A549 (cell line): ENCODE measurements around the gene COG3.

Experiments used
- BHLHE40 ChIP-seq: IDR thresholded peaks from 2 replicates; pipeline ENCODE4 v1.6.1; 2012; ENCODE audit warnings: low read depth, low read length, inconsistent platforms
- CHD4 ChIP-seq: fragments of 200-600 bp; sonication (generic); IDR thresholded peaks from 2 replicates; pipeline ENCODE4 v1.6.1; 2016; ENCODE audit warnings: antibody characterized with exemption, mild to moderate bottlenecking, borderline replicate concordance
- ESRRA ChIP-seq: fragments of 150-350 bp; IDR thresholded peaks from 2 replicates; pipeline ENCODE4 v1.6.1; 2014; ENCODE audit warnings: mild to moderate bottlenecking, low read length, borderline replicate concordance
- NR3C1 ChIP-seq: fragments of >200 bp; sonication (Bioruptor Twin); formaldehyde crosslinking; IDR thresholded peaks from 3 replicates; pipeline ENCODE4 v1.6.1; 2017
- POLR2AphosphoS2 ChIP-seq: conservative IDR thresholded peaks from 2 replicates; pipeline ENCODE4 v1.6.1; 2012; ENCODE audit warnings: low read length, improper control_type of control experiment, inconsistent platforms
- RAD21 ChIP-seq, 2 experiments: fragments of >200 bp in 1 of 2; sonication (Bioruptor Twin) in 1 of 2; formaldehyde crosslinking in 1 of 2; IDR thresholded peaks in 1 of 2; conservative IDR thresholded peaks in 1 of 2; 2 replicates in 1 of 2; 3 replicates in 1 of 2; pipeline ENCODE4 v1.6.1; 2012 to 2018; ENCODE audit warnings: inconsistent platforms in 1 of 2
- SMC3 ChIP-seq: fragments of >200 bp; sonication (Bioruptor Twin); formaldehyde crosslinking; IDR thresholded peaks from 3 replicates; pipeline ENCODE4 v1.6.1; 2018; ENCODE audit warnings: inconsistent platforms
- SREBF2 ChIP-seq: fragments of 450-650 bp; IDR thresholded peaks from 2 replicates; pipeline ENCODE4 v1.6.1; 2014; ENCODE audit warnings: mild to moderate bottlenecking, moderate library complexity
- ZSCAN20 ChIP-seq: fragments of 250-450 bp; sonication (Bioruptor Pico); IDR thresholded peaks from 2 replicates; pipeline ENCODE4 v1.8.0; 2022; ENCODE audit warnings: mild to moderate bottlenecking, moderate library complexity
- TF ChIP-seq, protein P1 (sequence below): fragments of >200 bp; sonication (Bioruptor Twin); formaldehyde crosslinking; IDR thresholded peaks from 3 replicates; pipeline ENCODE4 v1.5.1; 2016
- TF ChIP-seq, protein P2 (sequence below): fragments of 150-350 bp; IDR thresholded peaks from 2 replicates; pipeline ENCODE4 v1.6.1; 2014; ENCODE audit warnings: low read depth, mild to moderate bottlenecking, low read length
- TF ChIP-seq, protein P3 (sequence below): fragments of 450-650 bp; IDR thresholded peaks from 2 replicates; pipeline ENCODE4 v1.6.1; 2014; ENCODE audit warnings: antibody characterized with exemption

- TF ChIP-seq, protein P1, sequence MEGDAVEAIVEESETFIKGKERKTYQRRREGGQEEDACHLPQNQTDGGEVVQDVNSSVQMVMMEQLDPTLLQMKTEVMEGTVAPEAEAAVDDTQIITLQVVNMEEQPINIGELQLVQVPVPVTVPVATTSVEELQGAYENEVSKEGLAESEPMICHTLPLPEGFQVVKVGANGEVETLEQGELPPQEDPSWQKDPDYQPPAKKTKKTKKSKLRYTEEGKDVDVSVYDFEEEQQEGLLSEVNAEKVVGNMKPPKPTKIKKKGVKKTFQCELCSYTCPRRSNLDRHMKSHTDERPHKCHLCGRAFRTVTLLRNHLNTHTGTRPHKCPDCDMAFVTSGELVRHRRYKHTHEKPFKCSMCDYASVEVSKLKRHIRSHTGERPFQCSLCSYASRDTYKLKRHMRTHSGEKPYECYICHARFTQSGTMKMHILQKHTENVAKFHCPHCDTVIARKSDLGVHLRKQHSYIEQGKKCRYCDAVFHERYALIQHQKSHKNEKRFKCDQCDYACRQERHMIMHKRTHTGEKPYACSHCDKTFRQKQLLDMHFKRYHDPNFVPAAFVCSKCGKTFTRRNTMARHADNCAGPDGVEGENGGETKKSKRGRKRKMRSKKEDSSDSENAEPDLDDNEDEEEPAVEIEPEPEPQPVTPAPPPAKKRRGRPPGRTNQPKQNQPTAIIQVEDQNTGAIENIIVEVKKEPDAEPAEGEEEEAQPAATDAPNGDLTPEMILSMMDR: no peak
- TF ChIP-seq POLR2AphosphoS2 (no peak), ESRRA (no peak), NR3C1 (no peak), RAD21 (conservative IDR thresholded peaks at IDR 0.05 in 1 of 2, IDR thresholded peaks at IDR 0.05 in 1 of 2) (no peak), ZSCAN20 (CRISPR knock-in tag) (no peak), BHLHE40 (no peak), CHD4 (no peak), SREBF2 (no peak), SMC3 (no peak)
- TF ChIP-seq, protein P2, sequence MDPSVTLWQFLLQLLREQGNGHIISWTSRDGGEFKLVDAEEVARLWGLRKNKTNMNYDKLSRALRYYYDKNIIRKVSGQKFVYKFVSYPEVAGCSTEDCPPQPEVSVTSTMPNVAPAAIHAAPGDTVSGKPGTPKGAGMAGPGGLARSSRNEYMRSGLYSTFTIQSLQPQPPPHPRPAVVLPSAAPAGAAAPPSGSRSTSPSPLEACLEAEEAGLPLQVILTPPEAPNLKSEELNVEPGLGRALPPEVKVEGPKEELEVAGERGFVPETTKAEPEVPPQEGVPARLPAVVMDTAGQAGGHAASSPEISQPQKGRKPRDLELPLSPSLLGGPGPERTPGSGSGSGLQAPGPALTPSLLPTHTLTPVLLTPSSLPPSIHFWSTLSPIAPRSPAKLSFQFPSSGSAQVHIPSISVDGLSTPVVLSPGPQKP: no peak
- TF ChIP-seq, protein P3, sequence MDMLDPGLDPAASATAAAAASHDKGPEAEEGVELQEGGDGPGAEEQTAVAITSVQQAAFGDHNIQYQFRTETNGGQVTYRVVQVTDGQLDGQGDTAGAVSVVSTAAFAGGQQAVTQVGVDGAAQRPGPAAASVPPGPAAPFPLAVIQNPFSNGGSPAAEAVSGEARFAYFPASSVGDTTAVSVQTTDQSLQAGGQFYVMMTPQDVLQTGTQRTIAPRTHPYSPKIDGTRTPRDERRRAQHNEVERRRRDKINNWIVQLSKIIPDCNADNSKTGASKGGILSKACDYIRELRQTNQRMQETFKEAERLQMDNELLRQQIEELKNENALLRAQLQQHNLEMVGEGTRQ: no peak
Measured at GRCh38 chr13:45540195-45540594, 75.5 kb downstream of the COG3 start.
